H9 (cell line): Measurements from ENCODE around the gene CLTCL1. TPM values are rescaled to one million over a fixed set of nuclear protein-coding genes. Genes with fewer than 3 reads are reported as not detected.

Experiments used
- DNase-seq: peaks from one replicate; pipeline ENCODE4 v3.0.0-alpha.2; 2017
- H2AFZ ChIP-seq: one replicate; pipeline ENCODE4 v1.6.1; 2013; ENCODE audit warnings: mild to moderate bottlenecking, low read length, control low read depth, moderate library complexity
- H2AK5ac ChIP-seq: 2 replicates; pipeline ENCODE4 v1.6.1; 2013; ENCODE audit warnings: low read length, control low read depth, mixed read lengths; ENCODE audit not compliant: insufficient read length
- H2BK120ac ChIP-seq: one replicate; pipeline ENCODE4 v1.6.1; 2013; ENCODE audit warnings: low read depth, mild to moderate bottlenecking, low read length, control low read depth, inconsistent platforms; ENCODE audit not compliant: poor library complexity, severe bottlenecking
- H2BK12ac ChIP-seq: 2 replicates; pipeline ENCODE4 v1.6.1; 2013; ENCODE audit warnings: low read length, control low read depth, mixed read lengths, low read depth; ENCODE audit not compliant: insufficient read length
- H2BK15ac ChIP-seq: 2 replicates; pipeline ENCODE4 v1.6.1; 2013; ENCODE audit warnings: low read depth, low read length, control low read depth
- H2BK20ac ChIP-seq: one replicate; pipeline ENCODE4 v1.6.1; 2013; ENCODE audit warnings: low read depth, mild to moderate bottlenecking, low read length, control low read depth, inconsistent platforms; ENCODE audit not compliant: poor library complexity, severe bottlenecking
- H2BK5ac ChIP-seq: 2 replicates; pipeline ENCODE4 v1.6.1; 2013; ENCODE audit warnings: low read length, control low read depth, mixed read lengths; ENCODE audit not compliant: insufficient read length
- H3K14ac ChIP-seq: 2 replicates; pipeline ENCODE4 v1.6.1; 2013; ENCODE audit warnings: low read length, control low read depth; ENCODE audit not compliant: insufficient read depth
- H3K18ac ChIP-seq: 2 replicates; pipeline ENCODE4 v1.6.1; 2013; ENCODE audit warnings: low read depth, mild to moderate bottlenecking, mixed read lengths, low read length, control low read depth; ENCODE audit not compliant: insufficient read length
- H3K23ac ChIP-seq: 2 replicates; pipeline ENCODE4 v1.6.1; 2013; ENCODE audit warnings: low read length, control low read depth, mixed read lengths, low read depth; ENCODE audit not compliant: insufficient read length
- H3K23me2 ChIP-seq: 2 replicates; pipeline ENCODE4 v1.6.1; 2013; ENCODE audit warnings: low read depth, mild to moderate bottlenecking, mixed read lengths, low read length, control low read depth; ENCODE audit not compliant: insufficient read length, poor library complexity, severe bottlenecking
- H3K27ac ChIP-seq: 2 replicates; pipeline ENCODE4 v1.5.1; 2013; ENCODE audit warnings: low read length, control low read depth, mixed read lengths, low read depth; ENCODE audit not compliant: insufficient read length
- H3K27me3 ChIP-seq: 2 replicates; pipeline ENCODE4 v1.6.1; 2013; ENCODE audit warnings: low read length, control low read depth, inconsistent platforms; ENCODE audit not compliant: insufficient read depth
- H3K4ac ChIP-seq: 2 replicates; pipeline ENCODE4 v1.6.1; 2013; ENCODE audit warnings: low read depth, mild to moderate bottlenecking, control low read depth, inconsistent platforms, low read length, moderate library complexity
- H3K4me1 ChIP-seq: 2 replicates; pipeline ENCODE4 v1.6.1; 2013; ENCODE audit warnings: low read length, control low read depth, inconsistent platforms; ENCODE audit not compliant: insufficient read depth
- H3K4me2 ChIP-seq: 2 replicates; pipeline ENCODE4 v1.6.1; 2013; ENCODE audit warnings: low read length, control low read depth, mixed read lengths; ENCODE audit not compliant: insufficient read length, insufficient read depth
- H3K56ac ChIP-seq: 2 replicates; pipeline ENCODE4 v1.6.1; 2013; ENCODE audit warnings: low read depth, mild to moderate bottlenecking, mixed read lengths, low read length, control low read depth; ENCODE audit not compliant: insufficient read length
- H3K79me1 ChIP-seq: 2 replicates; pipeline ENCODE4 v1.6.1; 2013; ENCODE audit warnings: low read depth, mild to moderate bottlenecking, moderate library complexity, low read length, control low read depth, inconsistent platforms; ENCODE audit not compliant: insufficient read depth, poor library complexity, severe bottlenecking
- H3K79me2 ChIP-seq: 2 replicates; pipeline ENCODE4 v1.6.1; 2013; ENCODE audit warnings: low read length, control low read depth, inconsistent platforms; ENCODE audit not compliant: insufficient read depth
- H3K9ac ChIP-seq: 2 replicates; pipeline ENCODE4 v1.6.1; 2013; ENCODE audit warnings: low read length, control low read depth, mixed read lengths; ENCODE audit not compliant: insufficient read length; ENCODE audit errors: extremely low read depth
- H3K9me3 ChIP-seq: one replicate; pipeline ENCODE4 v1.6.1; 2013; ENCODE audit warnings: low read depth, low read length, inconsistent platforms; ENCODE audit not compliant: control insufficient read depth
- H3T11ph ChIP-seq: one replicate; pipeline ENCODE4 v1.6.1; 2013; ENCODE audit warnings: mild to moderate bottlenecking, low read length, control low read depth, inconsistent platforms
- H4K20me1 ChIP-seq: one replicate; pipeline ENCODE4 v1.6.1; 2013; ENCODE audit not compliant: control insufficient read depth, insufficient read length, insufficient read depth
- H4K5ac ChIP-seq: 2 replicates; pipeline ENCODE4 v1.6.1; 2013; ENCODE audit warnings: low read depth, mild to moderate bottlenecking, mixed read lengths, low read length, control low read depth; ENCODE audit not compliant: insufficient read length
- H4K8ac ChIP-seq: replicated peaks from 2 replicates; pipeline ENCODE4 v1.6.1; 2013; ENCODE audit warnings: low read length, control low read depth, mixed read lengths, low read depth; ENCODE audit not compliant: insufficient read length
- H4K91ac ChIP-seq: 2 replicates; pipeline ENCODE4 v1.6.1; 2013; ENCODE audit warnings: low read depth, mild to moderate bottlenecking, moderate library complexity, mixed read lengths, low read length, control low read depth; ENCODE audit not compliant: insufficient read length
- H3K27ac Mint-ChIP-seq, 3 experiments: 2 replicates in 2 of 3; 3 replicates in 1 of 3; pipeline ENCODE4 v1.8.0; 2020 to 2021; ENCODE audit warnings: mixed read lengths in 3 of 3, mild to moderate bottlenecking in 1 of 3, moderate library complexity in 1 of 3
- H3K27me3 Mint-ChIP-seq: 2 replicates; pipeline ENCODE4 v1.8.0; 2021; ENCODE audit warnings: low read depth, mild to moderate bottlenecking, moderate library complexity, mixed read lengths
- H3K36me3 Mint-ChIP-seq, 3 experiments: 2 replicates in 2 of 3; 3 replicates in 1 of 3; pipeline ENCODE4 v1.8.0; 2020 to 2021; ENCODE audit warnings: low read depth in 3 of 3, mixed read lengths in 3 of 3; ENCODE audit not compliant: insufficient read depth in 1 of 3
- H3K4me1 Mint-ChIP-seq, 2 experiments: 2 replicates each; pipeline ENCODE4 v1.8.0; 2020; ENCODE audit warnings: mixed read lengths in 2 of 2
- H3K4me3 Mint-ChIP-seq, 2 experiments: 2 replicates in 1 of 2; 3 replicates in 1 of 2; pipeline ENCODE4 v1.8.0; 2020 to 2021; ENCODE audit warnings: mild to moderate bottlenecking in 2 of 2, mixed read lengths in 2 of 2, moderate library complexity in 1 of 2
- H3K9me3 Mint-ChIP-seq, 2 experiments: 2 replicates in 1 of 2; 3 replicates in 1 of 2; pipeline ENCODE4 v1.8.0; 2020; ENCODE audit warnings: mild to moderate bottlenecking in 2 of 2, mixed read lengths in 2 of 2, moderate library complexity in 1 of 2
- WGBS: extraction: QIAGEN DNeasy Blood & Tissue Kit; methylation state at CpG from one replicate; pipeline ENCODE4 v1.1.7; 2013; ENCODE audit warnings: missing lambda C conversion rate, low lambda C conversion rate, mixed read lengths; ENCODE audit not compliant: insufficient read length; ENCODE audit errors: extremely low coverage; 5-methylcytosine and 5-hydroxymethylcytosine counted together
- total RNA-seq: library from RNA; stranded (reverse); gene quantifications from 2 replicates; pipeline ENCODE4 v1.2.1, GENCODE V29; 2021
- TF ChIP-seq, protein P1 (sequence below): fragments of 200-600 bp; sonication (generic); conservative IDR thresholded peaks from 3 replicates; pipeline ENCODE4 v1.8.0; 2021; ENCODE audit warnings: antibody characterized with exemption, mild to moderate bottlenecking

CLTCL1 gene
- total RNA-seq, 1 experiment from 2014 or later: 11.1 TPM

DNA sequence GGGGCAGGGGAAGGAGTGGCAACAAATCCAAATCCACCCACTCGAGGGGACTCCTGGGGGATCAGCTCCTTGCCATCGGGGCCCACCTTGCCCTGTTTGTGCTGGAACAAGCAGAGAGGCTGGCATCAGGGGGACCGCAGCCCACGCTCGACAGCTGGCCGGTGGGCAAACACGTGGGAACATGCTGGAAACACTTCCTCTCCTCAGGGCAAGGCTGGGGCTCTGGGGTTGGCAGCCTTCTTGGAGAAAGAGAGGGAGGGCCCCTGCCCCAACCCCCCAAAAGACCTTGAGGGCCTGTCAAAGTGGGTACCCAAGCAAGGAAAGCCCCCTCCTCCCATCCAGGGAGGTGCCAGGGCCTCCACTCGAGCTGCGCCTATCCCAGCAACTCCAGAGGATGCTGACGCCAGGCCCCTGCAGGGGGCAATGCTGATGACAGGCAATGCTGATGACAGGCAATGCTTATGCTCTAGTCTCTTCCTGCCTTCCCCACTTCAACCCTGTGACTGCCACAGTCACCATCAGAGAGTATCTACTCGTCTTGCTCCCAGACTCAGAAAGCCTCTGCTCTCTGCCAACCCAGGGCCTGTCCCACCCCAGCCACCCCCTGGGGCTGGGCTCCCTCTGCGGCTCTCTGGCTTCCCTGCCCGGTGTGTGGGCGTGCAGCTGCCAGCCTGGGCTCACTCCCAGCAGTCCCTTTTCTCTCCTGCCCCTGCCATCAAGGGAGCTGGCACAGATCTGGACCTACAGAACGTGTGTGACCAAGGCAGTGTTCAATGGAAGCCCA is 153.1 kb downstream of the CLTCL1 start:
- Histone ChIP-seq H3K9me3 (no peaks in the 10 kb centered on the region), H4K91ac (no peak overlapping the region), H3K23me2 (no peaks in the 10 kb centered on the region), H3K4me2 (no peak overlapping the region), H3K23ac (no peak overlapping the region), H3K79me1 (no peaks in the 10 kb centered on the region), H3K4me1 (no peaks in the 10 kb centered on the region), H2AFZ (no peak overlapping the region), H3K27me3 (no peaks in the 10 kb centered on the region), H3K79me2 (no peaks in the 10 kb centered on the region), H3K9ac (no peak overlapping the region), H3K27ac (no peak overlapping the region), H3T11ph (no peak overlapping the region), H2BK15ac (no peak overlapping the region), H3K14ac (no peak overlapping the region), H3K4ac (no peak overlapping the region), H4K8ac (no peak overlapping the region), H2BK5ac (no peak overlapping the region), H2BK20ac (no peak overlapping the region), H2BK120ac (no peak overlapping the region), H4K20me1 (no peaks in the 10 kb centered on the region), H2AK5ac (no peak overlapping the region), H4K5ac (no peak overlapping the region), H3K18ac (no peak overlapping the region), H2BK12ac (no peak overlapping the region), H3K56ac (no peak overlapping the region)
- DNase-seq: no peak
- Mint-ChIP-seq H3K4me1 (0 out of 4 replicates have a peak, but pooled peaks cover 0 to 2% of the 10 kb centered on the region in 2 experiments), H3K27ac (no peak overlapping the region; a peak in 1 of 7 replicates), H3K36me3 (peaks cover 29 to 76% (median 67%) of the 10 kb centered on the region in 3 experiments), H3K27me3 (no peaks in the 10 kb centered on the region), H3K4me3 (no peak overlapping the region), H3K9me3 (no peaks in the 10 kb centered on the region)
- WGBS: no CpG with 5 or more reads among the region's 15 CpGs
- TF ChIP-seq, protein P1, sequence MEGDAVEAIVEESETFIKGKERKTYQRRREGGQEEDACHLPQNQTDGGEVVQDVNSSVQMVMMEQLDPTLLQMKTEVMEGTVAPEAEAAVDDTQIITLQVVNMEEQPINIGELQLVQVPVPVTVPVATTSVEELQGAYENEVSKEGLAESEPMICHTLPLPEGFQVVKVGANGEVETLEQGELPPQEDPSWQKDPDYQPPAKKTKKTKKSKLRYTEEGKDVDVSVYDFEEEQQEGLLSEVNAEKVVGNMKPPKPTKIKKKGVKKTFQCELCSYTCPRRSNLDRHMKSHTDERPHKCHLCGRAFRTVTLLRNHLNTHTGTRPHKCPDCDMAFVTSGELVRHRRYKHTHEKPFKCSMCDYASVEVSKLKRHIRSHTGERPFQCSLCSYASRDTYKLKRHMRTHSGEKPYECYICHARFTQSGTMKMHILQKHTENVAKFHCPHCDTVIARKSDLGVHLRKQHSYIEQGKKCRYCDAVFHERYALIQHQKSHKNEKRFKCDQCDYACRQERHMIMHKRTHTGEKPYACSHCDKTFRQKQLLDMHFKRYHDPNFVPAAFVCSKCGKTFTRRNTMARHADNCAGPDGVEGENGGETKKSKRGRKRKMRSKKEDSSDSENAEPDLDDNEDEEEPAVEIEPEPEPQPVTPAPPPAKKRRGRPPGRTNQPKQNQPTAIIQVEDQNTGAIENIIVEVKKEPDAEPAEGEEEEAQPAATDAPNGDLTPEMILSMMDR: no peak
